ENCODE results near the gene GSX2.
A peak's percentile ranks its signal among the peaks of the same experiment; 100 is the strongest.

Gene GSX2

GRCh38 chr4:54082168-54082567 lies 17.8 kb upstream of the GSX2 start:
- DNase-seq: no peak

GRCh38 chr4:54085284-54085683 lies 14.7 kb upstream of the GSX2 start:
- DNase-seq: no peak

GRCh38 chr4:54089875-54090274 lies 10.1 kb upstream of the GSX2 start:
- no peak for DNase-seq

- no peak for DNase-seq
Observed at GRCh38 chr4:54090404-54090803, 9.6 kb upstream of the GSX2 start.

GRCh38 chr4:54090804-54091623 lies 8.9 kb upstream of the GSX2 start:
- DNase-seq: no peak

- peak; percentile 68 for DNase-seq
Observed at GRCh38 chr4:54091637-54092404, 8.1 kb upstream of the GSX2 start.

- DNase-seq: no peak
Observed at GRCh38 chr4:54092405-54093323, 7.3 kb upstream of the GSX2 start.

- DNase-seq: no peak
Observed at GRCh38 chr4:54093324-54094240, 6.4 kb upstream of the GSX2 start.

GRCh38 chr4:54094451-54094850 lies 5.5 kb upstream of the GSX2 start:
- DNase-seq: no peak

- DNase-seq: no peak
Observed at GRCh38 chr4:54095110-54095825, 4.7 kb upstream of the GSX2 start.

GRCh38 chr4:54096295-54096962 lies 3.5 kb upstream of the GSX2 start:
- DNase-seq: no peak

GRCh38 chr4:54097152-54097551 lies 2.8 kb upstream of the GSX2 start:
- DNase-seq: no peak

- DNase-seq: no peak
Observed at GRCh38 chr4:54098375-54098774, 1.6 kb upstream of the GSX2 start.

- no peak for DNase-seq
Observed at GRCh38 chr4:54099287-54099747, 646 bp upstream of the GSX2 start.

GRCh38 chr4:54100595-54101189 lies 729 bp downstream of the GSX2 start:
- no peak for DNase-seq

- no peak for DNase-seq
Observed at GRCh38 chr4:54101190-54102041, 1.5 kb downstream of the GSX2 start.

- no peak for DNase-seq
Observed at GRCh38 chr4:54102531-54103106, 2.7 kb downstream of the GSX2 start.

GRCh38 chr4:54103190-54103574 lies 3.2 kb downstream of the GSX2 start:
- DNase-seq: no peak

GRCh38 chr4:54104907-54105306 lies 4.9 kb downstream of the GSX2 start:
- DNase-seq: no peak
